GM06990 (cell line): ENCODE results near the gene SRD5A3.

Source experiments
- DNase-seq: peaks from one replicate; pipeline ENCODE4 v3.0.0-alpha.2; 2011; ENCODE audit not compliant: insufficient read length; ENCODE audit errors: extremely low read depth
- H3K27me3 ChIP-seq: replicated peaks from 2 replicates; pipeline ENCODE4 v1.6.0; 2011; ENCODE audit warnings: low read length; ENCODE audit not compliant: control insufficient read depth, insufficient read depth
- H3K36me3 ChIP-seq: 2 replicates; pipeline ENCODE4 v1.5.1; 2011; ENCODE audit warnings: low read length; ENCODE audit not compliant: control insufficient read depth, insufficient read depth
- H3K4me3 ChIP-seq: replicated peaks from 2 replicates; pipeline ENCODE4 v1.5.1; 2011; ENCODE audit warnings: low read depth, mild to moderate bottlenecking, control low read depth, low read length
- CTCF ChIP-seq: IDR thresholded peaks from 2 replicates; pipeline ENCODE4 v1.5.1; 2011; ENCODE audit warnings: low read length, control low read depth, mild to moderate bottlenecking, inconsistent platforms; ENCODE audit not compliant: insufficient read depth, poor library complexity, severe bottlenecking

The SRD5A3 gene

DNA sequence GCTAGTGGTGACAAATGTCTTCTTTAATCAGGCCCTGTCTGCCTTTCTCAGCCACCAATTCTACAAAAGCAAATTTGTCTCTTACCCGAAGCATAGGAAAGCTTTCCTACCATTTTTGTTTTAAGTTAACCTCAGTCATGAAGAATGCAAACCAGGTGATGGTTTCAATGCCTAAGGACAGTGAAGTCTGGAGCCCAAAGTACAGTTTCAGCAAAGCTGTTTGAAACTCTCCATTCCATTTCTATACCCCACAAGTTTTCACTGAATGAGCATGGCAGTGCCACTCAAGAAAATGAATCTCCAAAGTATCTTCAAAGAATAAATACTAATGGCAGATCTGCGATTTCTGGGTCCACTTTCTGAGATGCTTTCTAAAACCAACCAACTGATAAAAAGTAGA, 23.9 kb downstream of the SRD5A3 start:
- H3K36me3 ChIP-seq: no peaks in the 10 kb centered on the region; the same call in 1 of the 2 replicates
- no peak for TF ChIP-seq CTCF

GRCh38 chr4:55372259-55372658, 26.2 kb downstream of the SRD5A3 start:
- Histone ChIP-seq H3K4me3 (no peak overlapping the region), H3K36me3 (no peaks in the 10 kb centered on the region), H3K27me3 (no peaks in the 10 kb centered on the region)
- TF ChIP-seq CTCF: no peak
- DNase-seq: no peak

More for the DNA sequence above, 23.9 kb downstream of the SRD5A3 start:
- Histone ChIP-seq H3K27me3 (no peaks in the 10 kb centered on the region), H3K4me3 (no peak overlapping the region)
- no peak for DNase-seq

DNA sequence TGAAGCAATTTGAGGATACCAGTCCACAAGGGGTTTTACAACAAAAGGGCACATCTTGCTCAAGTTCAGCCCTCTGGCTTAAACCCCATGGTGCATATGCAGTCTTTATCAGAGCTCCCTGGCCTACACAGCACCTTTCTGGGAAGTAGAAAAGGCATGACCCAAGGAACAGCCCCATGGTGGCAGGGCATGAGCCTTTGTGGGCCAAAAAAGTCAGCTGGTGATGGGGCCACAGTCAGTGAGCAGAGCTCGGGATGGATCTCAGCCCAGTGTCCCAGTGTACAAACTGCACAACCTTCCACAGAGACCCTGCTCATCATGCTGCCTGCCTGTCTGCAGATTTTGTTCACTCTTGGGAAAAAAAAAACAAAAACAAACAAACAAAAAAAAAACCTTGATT, 27.4 kb downstream of the SRD5A3 start:
- Histone ChIP-seq H3K27me3 (no peaks in the 10 kb centered on the region), H3K4me3 (no peak overlapping the region), H3K36me3 (no peaks in the 10 kb centered on the region)
- no peak for TF ChIP-seq CTCF
- DNase-seq: no peak

- Histone ChIP-seq H3K4me3 (no peak overlapping the region), H3K27me3 (no peaks in the 10 kb centered on the region), H3K36me3 (no peaks in the 10 kb centered on the region)
- no peak for TF ChIP-seq CTCF
- DNase-seq: no peak
Observed at GRCh38 chr4:55376698-55377097, 30.7 kb downstream of the SRD5A3 start.

DNA sequence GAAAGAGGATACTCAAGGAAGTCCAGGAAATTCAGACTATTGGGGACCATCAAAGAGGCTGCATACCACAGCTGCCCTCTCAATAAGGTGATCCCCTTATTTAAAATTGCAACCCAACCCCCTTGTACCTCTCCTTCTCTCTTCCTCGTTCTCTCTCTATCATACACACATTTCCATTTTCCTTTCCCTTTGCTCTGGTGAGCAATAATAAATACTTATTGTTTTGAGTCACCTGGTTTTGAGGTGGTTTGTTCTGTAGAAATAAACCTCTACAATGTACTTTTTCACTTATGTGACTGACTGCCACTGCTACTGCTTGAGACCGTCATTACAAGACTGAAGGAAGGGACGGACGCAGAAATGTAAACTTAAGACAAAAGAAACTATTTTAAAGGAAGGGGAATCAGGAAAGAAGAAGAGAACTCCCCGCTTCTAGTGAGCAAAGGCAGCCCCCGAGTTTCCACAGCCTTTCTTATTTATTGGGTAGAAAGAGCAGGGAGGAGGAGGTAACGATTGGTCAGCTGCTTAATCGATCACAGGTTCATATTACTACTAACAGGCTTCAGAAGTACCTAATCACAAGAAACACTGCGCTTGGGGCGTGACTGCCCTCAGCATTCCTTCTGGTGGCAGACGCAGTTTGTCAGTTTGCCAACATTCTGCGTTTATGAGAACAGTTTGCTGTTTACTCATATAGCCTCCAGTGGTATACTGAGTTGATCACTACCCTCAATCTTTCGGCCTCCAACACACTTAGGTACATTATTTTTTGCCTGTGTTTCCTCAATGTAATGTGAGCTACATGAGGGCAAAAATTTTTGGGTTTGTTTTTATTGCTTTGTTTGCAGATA, 32.8 kb downstream of the SRD5A3 start:
- Histone ChIP-seq H3K36me3 (no peaks in the 10 kb centered on the region), H3K27me3 (no peaks in the 10 kb centered on the region), H3K4me3 (no peak overlapping the region)
- TF ChIP-seq CTCF: no peak
- no peak for DNase-seq
